Occipital lobe (tissue), 2 donors: Measurements from ENCODE around the gene ILDR2. TPM values are rescaled to one million over a fixed set of nuclear protein-coding genes. Genes with fewer than 3 reads are reported as not detected.

Source experiments
- DNase-seq: peaks from one replicate; lab custom pipeline; 2025; lab: John Stamatoyannopoulos, UW
- total RNA-seq: library from RNA; depleted of rRNA; stranded (reverse); fragments of >200 nt; gene quantifications from one replicate; pipeline ENCODE4 v1.2.3, GENCODE V29; 2014

The ILDR2 gene
- total RNA-seq, 1 donor from 2014 or later = 14.2 TPM

DNA sequence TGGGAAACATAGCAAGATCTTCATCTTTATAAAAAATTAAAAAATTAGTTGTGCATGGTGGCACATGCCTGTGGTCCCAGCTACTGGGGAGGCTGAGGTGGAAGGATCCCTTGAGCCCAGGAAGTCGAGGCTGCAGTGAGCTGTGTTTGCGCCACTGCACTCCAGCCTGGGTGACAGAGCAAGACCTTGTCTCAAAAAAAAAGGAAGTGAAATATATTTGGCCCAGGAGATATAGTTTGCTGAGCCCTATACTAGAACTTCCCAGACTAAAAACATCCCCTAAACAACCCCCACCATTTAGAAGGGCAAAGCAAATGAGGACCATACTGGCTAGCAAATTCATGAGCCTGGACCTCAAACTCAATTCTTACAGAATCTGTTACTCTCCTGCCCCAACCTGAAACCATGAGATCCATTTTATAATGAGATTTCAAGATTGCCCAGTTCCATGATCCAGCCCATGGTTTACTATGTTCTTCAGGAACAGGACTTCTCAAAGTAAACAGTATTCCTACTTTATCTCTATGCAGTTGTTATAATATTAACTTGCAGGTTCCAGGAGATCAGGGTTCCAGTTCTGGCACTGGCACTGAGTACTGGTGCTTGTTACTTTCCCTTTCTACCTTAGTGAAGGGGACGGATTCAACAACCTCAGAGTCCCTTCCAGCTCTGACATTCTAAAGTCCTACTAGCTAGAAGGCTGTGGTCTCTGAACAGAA lies 50.4 kb downstream of the ILDR2 start:
- no peak for DNase-seq

DNA sequence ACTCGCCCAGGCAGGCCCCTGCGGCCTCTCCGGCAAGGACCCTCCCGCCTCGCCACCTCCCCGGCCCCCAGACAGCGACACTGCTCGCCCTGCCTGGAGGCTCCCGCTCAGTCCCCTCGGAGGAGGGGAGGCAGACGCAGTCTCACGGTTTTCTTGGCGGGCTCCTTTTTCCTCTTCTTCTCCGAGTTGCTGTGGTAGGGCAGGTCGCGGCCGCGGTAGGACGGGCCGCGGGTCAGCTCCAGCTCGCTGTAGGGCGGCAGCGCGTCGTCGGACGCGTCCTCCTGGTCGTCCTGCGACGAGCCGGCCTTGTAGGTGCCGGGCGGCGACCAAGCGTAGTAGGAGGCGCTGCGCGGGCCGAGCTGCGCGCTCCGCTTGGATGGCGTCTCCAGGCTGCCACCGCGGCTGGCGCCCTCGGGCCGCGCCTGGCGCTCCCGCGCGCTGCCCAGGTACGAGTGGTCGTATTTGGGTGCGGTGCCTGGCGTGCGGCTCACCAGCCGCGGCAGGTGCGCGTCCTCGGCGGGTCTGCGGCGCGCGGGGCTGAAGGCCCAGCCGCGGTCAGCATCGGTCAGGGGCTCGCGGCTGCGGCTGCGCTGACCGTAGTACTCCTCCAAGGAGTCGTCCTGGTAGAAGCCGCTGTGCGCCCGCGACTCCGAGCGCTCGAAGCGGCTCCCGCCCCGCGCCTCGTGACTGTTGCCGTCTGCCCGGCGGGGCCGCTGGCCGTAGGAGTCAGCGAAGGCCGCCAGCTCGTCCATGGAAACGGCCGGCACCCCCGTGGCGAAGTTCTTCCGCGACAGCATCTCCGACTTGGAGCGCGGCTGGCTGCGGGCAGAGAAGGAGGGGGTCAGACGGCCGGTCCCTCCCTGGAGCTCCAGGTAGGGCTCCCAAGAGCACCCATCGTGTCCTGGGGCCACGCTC lies 54.5 kb downstream of the ILDR2 start:
- DNase-seq = no peak

DNA sequence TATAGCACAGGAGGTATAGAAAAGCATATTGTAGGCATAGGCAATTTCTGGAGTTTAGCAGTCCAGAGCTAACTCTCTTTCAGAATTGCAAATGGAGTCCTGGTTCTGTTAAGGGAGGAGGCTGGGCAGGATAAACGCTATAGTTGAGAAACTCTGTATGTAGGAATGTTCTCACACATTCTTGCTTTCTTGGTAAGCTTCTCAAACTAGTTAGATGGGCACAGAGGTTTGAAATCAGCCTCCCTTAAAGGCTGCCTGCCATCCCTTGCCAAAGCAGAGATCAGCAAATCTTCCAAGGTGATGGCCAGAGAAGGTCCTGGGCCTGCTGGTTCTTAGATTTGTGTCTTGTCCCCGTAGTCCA lies 56.4 kb downstream of the ILDR2 start:
- no peak for DNase-seq

DNA sequence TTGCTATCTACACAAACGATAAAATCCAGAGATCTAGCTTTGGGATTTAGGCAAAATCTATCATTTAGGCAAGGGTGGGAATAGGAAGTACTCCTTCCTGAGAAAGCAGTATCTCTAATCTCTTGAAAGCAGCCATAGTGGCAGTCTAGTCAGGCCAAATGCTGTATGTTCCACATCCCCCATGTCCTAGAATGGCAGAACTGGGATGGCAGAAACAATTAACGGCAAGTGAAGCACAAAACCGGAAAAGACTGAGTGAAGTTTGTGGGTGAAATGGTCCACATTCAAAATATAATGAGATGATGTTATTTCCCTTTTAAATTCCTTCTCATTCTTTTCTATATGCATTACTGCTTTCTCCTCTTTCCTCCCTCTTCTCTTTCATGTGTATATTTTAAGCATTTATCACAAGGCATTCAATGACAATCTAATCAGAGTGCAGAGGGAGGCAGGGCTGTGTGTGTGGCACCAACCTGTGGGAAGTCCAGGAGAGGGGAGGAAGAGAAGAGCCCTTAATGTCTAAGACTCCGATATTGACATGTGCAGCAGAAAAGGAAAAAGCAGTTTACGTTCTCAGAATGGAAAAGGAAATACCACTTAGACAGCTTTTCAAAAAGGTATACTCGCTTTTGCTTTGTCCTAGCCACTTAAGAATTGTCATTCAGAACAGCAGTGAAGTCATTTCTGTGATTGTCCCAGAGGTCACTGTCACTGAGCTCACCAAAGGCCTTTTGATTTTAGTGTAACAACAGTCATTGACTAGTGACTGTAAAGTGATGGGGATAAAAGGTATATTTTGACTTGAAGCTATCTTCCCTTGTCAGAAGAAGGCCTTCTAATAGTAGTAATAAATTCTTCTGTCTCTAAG lies 57.0 kb downstream of the ILDR2 start:
- no peak for DNase-seq

DNA sequence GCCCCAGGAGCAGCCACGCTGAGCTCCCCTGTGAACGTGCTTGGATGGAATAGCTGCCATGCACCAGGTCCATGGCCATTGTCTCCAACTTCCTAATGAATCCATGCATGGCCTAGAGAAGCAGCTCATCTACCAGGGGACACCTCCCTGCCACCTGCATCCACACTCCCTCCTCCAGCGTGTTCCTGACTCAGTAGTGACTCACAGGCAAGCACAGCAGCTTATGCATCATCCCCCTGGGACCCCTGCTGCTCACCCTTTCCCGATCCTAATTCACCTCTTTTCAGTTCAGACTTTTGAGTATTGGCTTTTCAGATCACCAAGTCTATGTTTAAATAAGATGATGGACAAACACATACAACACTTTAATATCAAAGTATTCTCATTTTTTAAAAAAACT lies 59.4 kb downstream of the ILDR2 start:
- no peak for DNase-seq

DNA sequence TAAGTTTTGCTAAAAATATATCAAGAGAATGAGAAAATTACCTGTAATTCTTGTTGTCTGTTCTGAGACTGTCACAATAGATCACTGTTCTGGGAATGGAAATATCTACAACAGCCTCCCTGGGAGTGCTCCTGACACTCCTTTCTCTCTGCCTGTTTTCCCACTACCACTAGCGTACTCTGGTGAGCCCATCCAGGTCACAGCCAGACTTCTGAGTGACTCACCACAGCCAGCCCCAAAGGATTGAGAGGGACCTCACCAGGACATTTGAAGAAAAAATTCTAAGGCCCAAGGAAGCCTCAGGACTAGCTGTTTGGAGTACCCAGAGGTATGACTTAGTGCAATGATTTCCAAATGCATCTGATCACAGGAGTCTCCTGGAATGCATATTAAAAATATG lies 60.3 kb downstream of the ILDR2 start:
- no peak for DNase-seq

DNA sequence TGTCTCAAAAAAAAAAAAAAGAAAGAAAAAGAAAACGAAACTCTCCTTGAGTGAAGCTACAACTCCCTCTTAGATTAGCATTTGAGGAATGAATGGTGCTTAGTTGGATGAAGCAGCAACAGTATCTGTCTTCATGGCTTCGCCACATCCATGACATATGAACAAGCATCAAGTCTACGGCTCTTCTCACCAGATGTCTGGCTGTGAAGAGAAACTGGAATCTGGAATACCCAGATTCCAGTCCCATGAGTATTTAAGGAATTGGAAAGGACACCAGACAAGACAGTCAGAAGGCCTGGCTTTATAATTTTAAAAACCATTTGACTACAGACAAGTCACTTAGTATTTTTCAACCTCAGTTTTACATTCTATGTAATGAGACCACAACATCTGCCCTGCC lies 61.2 kb downstream of the ILDR2 start:
- no peak for DNase-seq

DNA sequence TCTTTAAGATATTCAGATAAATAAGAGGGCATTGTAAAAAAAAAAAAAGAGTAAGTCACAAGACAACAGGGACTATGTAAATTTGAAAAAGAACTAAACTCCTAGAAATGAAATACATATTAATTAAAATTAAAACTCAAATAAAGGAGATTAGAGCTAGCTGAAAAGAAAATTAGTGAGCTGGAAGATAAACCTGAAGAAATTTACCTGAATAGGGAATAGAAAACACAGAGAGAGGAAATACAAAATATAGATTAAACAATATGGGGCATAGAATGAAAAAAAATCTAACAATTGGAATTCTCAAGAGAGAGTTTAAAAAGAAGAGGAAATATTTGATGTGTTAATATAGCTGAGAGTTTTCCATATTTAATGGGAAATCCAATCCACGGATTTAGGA lies 63.7 kb downstream of the ILDR2 start:
- no peak for DNase-seq

DNA sequence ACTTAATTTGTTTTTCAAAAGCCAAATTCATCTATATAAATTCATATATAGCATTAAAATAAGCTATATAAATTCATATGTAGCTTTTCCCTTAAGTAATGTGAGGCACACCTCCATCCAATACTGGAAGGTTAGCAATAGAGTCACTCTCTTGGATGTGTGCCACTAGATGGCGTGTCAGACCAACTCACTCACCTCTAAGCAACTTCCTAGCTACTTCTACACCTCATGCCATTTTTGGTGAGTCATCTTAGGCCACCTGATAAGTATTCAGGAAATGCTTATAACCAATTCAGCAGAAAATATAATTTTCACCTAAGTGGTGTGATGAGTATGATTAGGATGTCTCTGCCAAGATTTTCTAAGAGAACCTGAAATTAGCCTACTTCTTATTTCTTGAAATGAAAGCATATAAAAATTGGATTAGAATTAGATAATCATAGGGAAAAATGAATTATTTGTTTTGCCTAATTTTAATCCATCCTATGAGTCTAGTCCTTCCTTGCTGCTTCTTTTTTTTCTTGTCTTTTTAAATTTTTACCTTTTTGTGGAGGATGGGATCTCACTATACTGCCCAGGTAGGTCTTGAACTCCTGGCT lies 64.8 kb downstream of the ILDR2 start:
- DNase-seq = peak; percentile 32

DNA sequence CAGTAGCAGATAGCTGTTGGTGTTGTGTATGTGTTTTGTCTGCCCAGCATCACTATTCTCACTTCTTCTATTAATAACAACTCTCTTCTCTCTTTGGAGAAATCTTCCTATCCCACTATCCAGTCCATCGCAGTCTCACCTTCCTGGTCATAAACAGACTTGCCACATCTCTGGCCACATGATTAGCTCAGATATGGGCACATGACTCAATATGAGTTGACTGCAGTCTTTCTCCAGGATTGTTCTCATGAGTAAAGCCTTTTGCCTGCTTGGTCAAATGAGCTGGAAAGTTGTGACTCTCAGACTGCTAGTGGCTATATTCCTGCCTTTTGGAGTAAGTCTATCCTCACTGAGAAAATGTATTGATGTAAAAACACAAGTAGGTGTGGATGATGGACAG lies 66.4 kb downstream of the ILDR2 start:
- no peak for DNase-seq

DNA sequence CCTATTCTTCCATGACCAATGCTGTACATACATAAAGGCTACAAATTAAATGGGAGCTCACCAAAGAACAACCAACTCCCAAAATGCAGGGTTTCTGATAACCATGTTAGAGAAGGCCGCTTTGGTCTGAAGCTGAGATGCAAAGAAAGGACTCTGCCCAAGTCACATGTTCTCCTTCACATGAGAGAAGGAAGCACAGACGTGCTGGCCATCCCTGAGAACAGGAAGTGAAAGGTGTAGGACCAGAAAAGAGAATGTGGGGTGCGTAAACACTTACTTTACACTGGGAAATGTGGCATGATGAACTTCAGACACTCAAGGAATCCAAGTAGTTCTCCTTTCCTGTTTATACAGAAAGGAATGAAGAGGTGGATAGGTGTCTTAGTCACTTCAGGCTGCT lies 67.6 kb downstream of the ILDR2 start:
- no peak for DNase-seq

DNA sequence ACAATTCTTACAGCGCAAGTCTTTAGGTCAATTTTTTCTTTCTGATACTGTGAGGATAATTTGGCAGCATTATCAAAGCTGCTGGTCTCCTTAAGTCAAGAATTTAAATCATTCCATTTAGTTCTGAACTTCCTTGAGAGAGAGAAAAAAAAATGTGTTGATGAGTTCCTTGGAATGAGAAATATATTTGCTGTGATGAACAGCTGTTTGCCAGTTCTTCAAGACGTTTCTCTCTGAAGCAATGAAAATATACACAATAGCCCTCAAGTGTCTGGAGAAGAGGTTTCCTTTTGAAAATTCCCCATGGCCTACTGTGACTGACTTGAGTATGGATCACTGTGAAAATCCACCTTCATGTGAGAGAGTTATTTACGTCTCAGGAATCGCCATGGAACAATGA lies 68.3 kb downstream of the ILDR2 start:
- no peak for DNase-seq

DNA sequence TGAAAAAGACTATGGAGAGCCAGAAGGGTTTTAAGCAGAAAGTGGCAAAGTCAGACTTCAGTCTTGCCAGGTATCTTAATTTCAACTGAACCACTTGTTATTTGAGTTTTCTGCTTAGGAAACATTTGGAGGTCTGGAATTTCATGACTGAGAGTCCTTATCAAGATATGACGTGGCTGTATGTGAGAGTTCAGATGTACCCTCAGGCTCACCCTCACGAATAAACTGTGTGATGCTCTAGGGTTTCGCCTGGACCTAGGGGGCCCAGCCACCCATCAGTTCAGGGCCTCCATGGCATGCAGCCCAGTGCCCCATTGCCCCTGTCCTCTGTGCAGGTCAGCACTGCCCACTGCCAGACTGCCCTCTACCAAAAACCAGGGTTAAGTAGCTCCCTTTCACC lies 68.7 kb downstream of the ILDR2 start:
- DNase-seq = no peak

DNA sequence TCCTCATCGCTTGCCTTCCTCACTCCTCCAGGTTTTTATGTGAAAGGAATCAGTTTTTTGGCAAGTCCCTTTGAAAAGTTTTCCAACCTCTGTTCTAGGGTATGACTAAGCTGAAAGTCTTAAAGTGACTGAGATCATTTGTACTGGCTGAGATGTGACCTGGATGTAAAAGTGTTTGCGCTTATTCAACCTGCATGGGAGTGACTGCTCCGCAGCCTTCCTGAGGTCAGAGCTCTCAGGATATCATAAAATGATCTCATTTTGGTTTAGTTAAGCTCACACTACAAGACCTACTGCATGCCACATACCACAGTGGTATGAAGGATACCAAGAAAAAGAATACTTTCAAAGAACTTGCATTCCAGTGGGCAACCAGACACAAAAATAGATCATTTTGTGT lies 69.4 kb downstream of the ILDR2 start:
- DNase-seq = no peak

DNA sequence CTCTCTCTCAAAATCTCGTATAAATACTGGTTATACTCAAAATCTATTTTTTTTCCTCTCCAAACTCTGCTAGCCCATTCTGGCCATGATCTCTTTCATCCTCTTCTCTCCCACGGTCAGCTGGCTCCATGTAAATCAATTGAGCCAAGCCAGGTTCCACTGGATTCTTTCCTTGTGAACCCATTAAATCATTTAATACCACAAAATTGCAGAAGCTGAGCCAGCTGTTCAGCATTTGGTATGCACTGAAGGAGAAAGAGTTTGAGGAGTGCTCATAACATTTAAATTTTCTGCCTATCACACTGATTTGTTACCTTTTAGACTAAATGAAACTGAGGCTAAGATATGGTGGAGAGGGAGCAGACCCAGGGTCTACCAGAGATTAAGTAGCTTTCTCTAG lies 70.2 kb downstream of the ILDR2 start:
- DNase-seq = no peak

DNA sequence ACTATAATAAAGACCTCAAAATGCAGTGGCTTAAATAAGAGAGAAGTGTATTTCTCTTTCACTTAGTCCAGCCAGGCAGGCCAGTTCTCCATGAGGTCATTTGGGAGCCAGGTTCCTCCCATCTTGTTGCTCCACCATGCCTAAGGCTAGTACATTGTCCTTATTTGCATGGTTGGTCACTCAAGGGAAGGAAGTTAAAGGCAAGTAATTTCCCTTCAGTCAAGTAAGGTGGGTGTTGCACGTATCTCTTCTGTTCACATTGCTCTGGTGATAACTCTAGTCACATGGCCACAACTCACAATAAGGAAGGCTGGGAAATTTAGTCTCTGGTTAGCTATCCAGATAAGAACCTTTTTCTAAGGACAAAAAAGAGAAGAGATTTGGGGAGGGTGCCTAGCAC lies 72.1 kb downstream of the ILDR2 start:
- no peak for DNase-seq

DNA sequence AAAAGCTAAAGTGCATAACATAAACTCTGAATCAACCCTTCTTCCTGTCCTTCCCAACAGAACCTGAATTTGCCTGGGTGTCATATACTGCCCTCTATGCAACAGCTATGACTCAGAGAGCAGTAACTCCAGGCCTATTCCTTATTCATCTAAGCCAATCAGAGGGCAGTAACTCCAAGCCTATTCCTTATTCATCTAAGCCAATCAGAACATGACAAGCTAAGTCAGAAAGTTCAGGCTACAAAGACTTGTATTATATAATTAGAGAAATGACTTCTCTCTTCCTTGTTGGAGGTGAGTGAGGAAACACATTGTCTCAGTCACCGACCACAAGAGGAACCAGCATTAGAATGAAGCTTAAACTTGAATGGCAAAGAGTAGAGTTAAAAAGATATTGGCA lies 73.1 kb downstream of the ILDR2 start:
- no peak for DNase-seq

DNA sequence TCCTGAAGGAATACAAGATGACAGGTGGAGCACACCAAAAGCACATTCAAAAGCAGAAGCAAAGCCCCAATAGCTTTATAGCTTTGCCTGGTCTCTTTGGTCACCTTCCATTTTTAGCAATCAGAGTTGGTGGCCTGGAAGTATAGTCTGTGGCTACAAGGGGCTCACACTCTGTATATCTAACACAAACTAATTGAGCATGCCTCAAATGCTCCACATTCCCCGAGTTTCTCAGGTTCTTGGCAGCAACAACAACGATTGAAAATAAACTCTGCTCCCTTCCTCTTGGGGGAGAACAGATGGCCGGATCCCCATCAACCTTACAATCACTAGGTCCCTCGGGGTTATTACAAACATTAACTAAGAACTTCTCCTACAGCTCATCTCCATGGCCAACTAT lies 74.4 kb downstream of the ILDR2 start:
- DNase-seq = no peak

DNA sequence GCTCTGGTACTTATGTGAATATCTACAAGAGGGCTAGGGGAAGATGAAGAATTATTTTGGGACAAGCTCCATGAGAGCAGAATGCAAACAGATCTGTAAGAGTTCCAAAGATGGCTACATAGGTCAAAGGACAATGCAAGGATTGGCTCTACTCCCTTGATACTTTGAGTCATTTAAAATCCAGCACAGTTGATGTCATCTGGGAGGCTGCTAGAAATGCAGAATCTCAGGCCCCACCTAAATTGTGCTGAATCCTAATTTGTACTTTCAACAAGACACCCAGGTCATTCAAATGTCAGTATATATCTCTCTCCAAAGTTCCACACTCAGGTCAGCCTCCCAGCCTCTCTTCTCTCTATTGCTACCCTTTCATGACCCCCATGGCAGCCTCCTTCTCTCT lies 75.6 kb downstream of the ILDR2 start:
- DNase-seq = no peak

DNA sequence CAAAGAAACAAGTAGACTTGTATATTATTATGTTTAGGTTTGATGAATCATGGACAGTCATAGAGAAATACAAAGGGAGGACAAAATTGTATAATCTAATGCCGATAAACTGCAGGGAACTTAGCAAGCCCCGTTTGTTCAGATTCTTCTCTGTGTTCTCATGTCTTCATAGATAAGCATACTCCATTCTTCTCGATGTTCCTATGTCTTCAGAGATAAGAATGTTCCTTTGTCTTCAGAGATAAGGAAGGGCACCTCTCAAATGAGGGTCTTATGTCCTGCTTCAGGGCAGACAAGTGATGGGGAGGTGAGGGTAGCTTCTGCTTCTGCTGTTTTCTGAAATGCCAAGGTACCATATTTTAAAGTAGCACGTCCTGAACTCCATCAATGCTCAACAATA lies 79.6 kb downstream of the ILDR2 start:
- no peak for DNase-seq

DNA sequence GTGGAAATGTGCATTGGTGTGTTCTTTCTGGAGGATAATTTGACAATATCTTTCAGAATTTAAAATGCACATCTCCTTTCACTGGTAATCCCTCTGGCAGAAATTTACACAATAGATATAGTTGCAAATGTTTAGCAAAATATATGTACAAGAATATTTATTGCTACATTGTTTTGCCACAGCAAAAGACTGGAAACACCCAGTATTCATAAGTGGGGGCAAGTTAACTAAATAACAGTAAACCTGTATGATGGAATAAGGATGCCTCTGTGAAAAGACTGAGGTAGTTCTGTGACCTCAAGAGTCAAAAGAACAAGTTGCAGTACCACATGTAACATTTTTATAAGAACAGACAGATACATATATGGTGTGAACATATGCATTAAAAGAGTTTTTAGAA lies 85.6 kb downstream of the ILDR2 start:
- DNase-seq = no peak
